GM04503 (cell line): ENCODE measurements around the gene SRSF5.
"Not testable (repeated sequence)": the region's sequence is repeated elsewhere in the genome, so short reads cannot be mapped to it uniquely, and the experiment has no call there.

ENCODE experiments used
- DNase-seq: peaks from one replicate; pipeline ENCODE4 v3.0.0-alpha.2; 2012; ENCODE audit warnings: low read depth

Gene SRSF5

GRCh38 chr14:69766984-69767368 is at the start of gene SRSF5:
Gene SRSF5 (plus strand): TSS chr14:69767142. CDS start chr14:69768157, 1,015 bp downstream.
- peak; percentile 89 for DNase-seq

- not testable (repeated sequence) for DNase-seq
Observed at GRCh38 chr14:69718614-69719013, 48.3 kb upstream of the SRSF5 start.

GRCh38 chr14:69719501-69719951 is 47.4 kb upstream of the SRSF5 start:
- DNase-seq = peak; percentile 81

GRCh38 chr14:69720912-69721311 is 46.0 kb upstream of the SRSF5 start:
- no peak for DNase-seq

GRCh38 chr14:69726761-69727511 is 40.0 kb upstream of the SRSF5 start:
- peak; percentile 6 for DNase-seq

- no peak for DNase-seq
Observed at GRCh38 chr14:69727860-69728259, 39.1 kb upstream of the SRSF5 start.

- not testable (repeated sequence) for DNase-seq
Observed at GRCh38 chr14:69731919-69732598, 34.9 kb upstream of the SRSF5 start.

GRCh38 chr14:69736405-69736804 is 30.5 kb upstream of the SRSF5 start:
- not testable (repeated sequence) for DNase-seq

GRCh38 chr14:69741055-69741454 is 25.9 kb upstream of the SRSF5 start:
- DNase-seq = no peak

- DNase-seq = no peak
Observed at GRCh38 chr14:69749956-69750355, 17.0 kb upstream of the SRSF5 start.

- DNase-seq = no peak
Observed at GRCh38 chr14:69750495-69750894, 16.4 kb upstream of the SRSF5 start.

GRCh38 chr14:69752773-69753172 is 14.2 kb upstream of the SRSF5 start:
- DNase-seq = no peak

- DNase-seq = no peak
Observed at GRCh38 chr14:69753860-69754259, 13.1 kb upstream of the SRSF5 start.

- DNase-seq = no peak
Observed at GRCh38 chr14:69754487-69754886, 12.5 kb upstream of the SRSF5 start.

GRCh38 chr14:69755296-69755695 is 11.6 kb upstream of the SRSF5 start:
- DNase-seq = no peak

GRCh38 chr14:69755784-69756183 is 11.2 kb upstream of the SRSF5 start:
- no peak for DNase-seq

- no peak for DNase-seq
Observed at GRCh38 chr14:69756298-69756697, 10.6 kb upstream of the SRSF5 start.

GRCh38 chr14:69760810-69761209 is 6.1 kb upstream of the SRSF5 start:
- no peak for DNase-seq

- no peak for DNase-seq
Observed at GRCh38 chr14:69763761-69764510, 3.0 kb upstream of the SRSF5 start.

GRCh38 chr14:69767369-69767999 is 542 bp downstream of the SRSF5 start:
- DNase-seq = peak; percentile 40

- DNase-seq = no peak
Observed at GRCh38 chr14:69768873-69769272, 1.9 kb downstream of the SRSF5 start.

- DNase-seq = no peak
Observed at GRCh38 chr14:69769623-69770022, 2.7 kb downstream of the SRSF5 start.
